Ishikawa (cell line): Measurements from ENCODE around the gene MRPL28.

Experiments used
- CEBPB ChIP-seq: IDR thresholded peaks from 2 replicates; pipeline ENCODE4 v1.6.1; 2012
- CREB1 ChIP-seq: IDR thresholded peaks from 2 replicates; pipeline ENCODE4 v1.6.1; 2012; ENCODE audit warnings: low read depth
- EP300 ChIP-seq: IDR thresholded peaks from 2 replicates; pipeline ENCODE4 v1.6.1; 2012; ENCODE audit warnings: borderline replicate concordance
- FOXM1 ChIP-seq: IDR thresholded peaks from 2 replicates; pipeline ENCODE4 v1.6.1; 2012; ENCODE audit warnings: low read depth, borderline replicate concordance
- MAX ChIP-seq: IDR thresholded peaks from 2 replicates; pipeline ENCODE4 v1.6.1; 2012
- NFIC ChIP-seq: IDR thresholded peaks from 2 replicates; pipeline ENCODE4 v1.6.1; 2012
- RAD21 ChIP-seq: IDR thresholded peaks from 2 replicates; pipeline ENCODE4 v1.6.1; 2012; ENCODE audit warnings: low read depth
- REST ChIP-seq: IDR thresholded peaks from 2 replicates; pipeline ENCODE4 v1.6.1; 2012; ENCODE audit warnings: low read depth, mild to moderate bottlenecking
- TAF1 ChIP-seq: IDR thresholded peaks from 2 replicates; pipeline ENCODE4 v1.6.1; 2012; ENCODE audit warnings: low read depth, mild to moderate bottlenecking
- TCF12 ChIP-seq: IDR thresholded peaks from 2 replicates; pipeline ENCODE4 v1.6.1; 2012; ENCODE audit warnings: low read depth
- TEAD4 ChIP-seq: IDR thresholded peaks from 2 replicates; pipeline ENCODE4 v1.6.1; 2012
- USF1 ChIP-seq: IDR thresholded peaks from 2 replicates; pipeline ENCODE4 v1.6.1; 2012
- ZBTB7A ChIP-seq: IDR thresholded peaks from 2 replicates; pipeline ENCODE4 v1.6.1; 2012; ENCODE audit warnings: low read depth

- TF ChIP-seq TAF1, result no peak
- no peak for TF ChIP-seq RAD21
- no peak for TF ChIP-seq ZBTB7A
- TF ChIP-seq EP300, result no peak
- no peak for TF ChIP-seq TEAD4
- TF ChIP-seq CEBPB, result no peak
- TF ChIP-seq FOXM1, result no peak
- no peak for TF ChIP-seq CREB1
- no peak for TF ChIP-seq USF1
- no peak for TF ChIP-seq REST
- no peak for TF ChIP-seq TCF12
- TF ChIP-seq NFIC, result no peak
- TF ChIP-seq MAX, result no peak
Observed at GRCh38 chr16:350203-350602, 20.1 kb downstream of the MRPL28 start.
